ENCODE measurements around the gene SYTL1. TPM values are rescaled to one million over a fixed set of nuclear protein-coding genes. Genes with fewer than 3 reads are reported as not detected.
A peak's percentile ranks its signal among the peaks of the same experiment; 100 is the strongest.

Gene SYTL1
- total and polyA plus RNA-seq, 3 experiments from 2014 or later: 21.9 to 124 (median 24.2) TPM

- peak overlapping the region in 2 of 8 donors; percentile 36 to 88 for H3K27ac Mint-ChIP-seq
- Histone ChIP-seq H3K36me3 (ENCODE audit: insufficient read depth, low read length) (no peaks in the 10 kb centered on the region), H3K27ac (ENCODE audit: low read depth, low read length) (no peak overlapping the region), H3K4me1 (ENCODE audit: insufficient read depth, low read length) (no peaks in the 10 kb centered on the region), H3K9me3 (ENCODE audit: low read length) (no peaks in the 10 kb centered on the region), H3K4me3 (ENCODE audit: low read length) (no peak overlapping the region), H3K27me3 (ENCODE audit: insufficient read depth, low read length, poor library complexity, severe bottlenecking) (no peaks in the 10 kb centered on the region)
- CTCF ChIA-PET: interaction anchor here (1.2 to 13.6 kb wide), 5 partner anchors 10 to 92 kb away, joined by 3 to 283 read pairs (median 8); partner anchors contain the start of gene CD164L2
- H3K4me3 Mint-ChIP-seq: no peak overlapping the region
- H3K9me3 Mint-ChIP-seq: no peaks in the 10 kb centered on the region
- H3K4me1 Mint-ChIP-seq: no peaks in the 10 kb centered on the region
- no peaks in the 10 kb centered on the region for H3K27me3 Mint-ChIP-seq
- DNase-seq: no peak
- H3K36me3 Mint-ChIP-seq: peaks cover 0 to 46% (median 9%) of the 10 kb centered on the region in 3 donors
- POLR2A ChIA-PET: interaction anchor here (0.7 kb wide), 1 partner anchor 12 kb away, joined by 11 read pairs; no protein-coding TSS in a partner anchor
Measured at GRCh38 chr1:27306892-27307761, 34.7 kb upstream of the SYTL1 start.

GRCh38 chr1:27307874-27308598 lies 33.8 kb upstream of the SYTL1 start:
- Histone ChIP-seq H3K4me1 (ENCODE audit: insufficient read depth, low read length) (no peaks in the 10 kb centered on the region), H3K9me3 (ENCODE audit: low read length) (no peaks in the 10 kb centered on the region), H3K4me3 (ENCODE audit: low read length) (no peak overlapping the region), H3K36me3 (ENCODE audit: insufficient read depth, low read length) (no peaks in the 10 kb centered on the region), H3K27me3 (ENCODE audit: insufficient read depth, low read length, poor library complexity, severe bottlenecking) (no peaks in the 10 kb centered on the region), H3K27ac (ENCODE audit: low read depth, low read length) (no peak overlapping the region)
- Mint-ChIP-seq H3K9me3 (no peaks in the 10 kb centered on the region), H3K27me3 (no peaks in the 10 kb centered on the region), H3K4me1 (no peaks in the 10 kb centered on the region), H3K36me3 (peaks cover 0 to 38% (median 8%) of the 10 kb centered on the region in 3 donors), H3K4me3 (no peak overlapping the region), H3K27ac (peak overlapping the region in 1 of 8 donors; percentile 36)
- ChIA-PET CTCF (interaction anchor here (0.9 to 4.0 kb wide), 5 partner anchors 11 to 88 kb away, joined by 3 to 21 read pairs (median 4); partner anchors contain the start of gene CD164L2), POLR2A (no interaction called here)
- no peak for DNase-seq

- Mint-ChIP-seq H3K4me1 (no peaks in the 10 kb centered on the region), H3K27me3 (no peaks in the 10 kb centered on the region), H3K9me3 (no peaks in the 10 kb centered on the region), H3K27ac (peak overlapping the region in 2 of 8 donors; percentile 33 to 49), H3K4me3 (no peak overlapping the region), H3K36me3 (peaks cover 0 to 3% (median 0%) of the 10 kb centered on the region in 3 donors)
- POLR2A ChIA-PET: no interaction called here
- H3K27ac ChIP-seq (ENCODE audit: low read depth, low read length): no peak overlapping the region
- CTCF ChIA-PET: interaction anchor here (1.0 to 1.8 kb wide), 2 partner anchors 14 to 18 kb away, joined by 3 to 7 read pairs; no protein-coding TSS in a partner anchor
- no peaks in the 10 kb centered on the region for H3K27me3 ChIP-seq (ENCODE audit: insufficient read depth, low read length, poor library complexity, severe bottlenecking)
- no peak for DNase-seq
- no peaks in the 10 kb centered on the region for H3K36me3 ChIP-seq (ENCODE audit: insufficient read depth, low read length)
- H3K9me3 ChIP-seq (ENCODE audit: low read length): no peaks in the 10 kb centered on the region
- no peaks in the 10 kb centered on the region for H3K4me1 ChIP-seq (ENCODE audit: insufficient read depth, low read length)
- no peak overlapping the region for H3K4me3 ChIP-seq (ENCODE audit: low read length)
Measured at GRCh38 chr1:27314169-27314568, 27.7 kb upstream of the SYTL1 start.

GRCh38 chr1:27314737-27315136 lies 27.1 kb upstream of the SYTL1 start:
- DNase-seq: no peak
- H3K27me3 Mint-ChIP-seq: peaks cover 0 to 2% of the 10 kb centered on the region in 2 donors
- ChIA-PET POLR2A (no interaction called here), CTCF (no interaction called here)
- Histone ChIP-seq H3K9me3 (ENCODE audit: low read length) (no peaks in the 10 kb centered on the region), H3K27me3 (ENCODE audit: insufficient read depth, low read length, poor library complexity, severe bottlenecking) (peaks cover 1% of the 10 kb centered on the region), H3K4me3 (ENCODE audit: low read length) (no peak overlapping the region), H3K27ac (ENCODE audit: low read depth, low read length) (no peak overlapping the region), H3K36me3 (ENCODE audit: insufficient read depth, low read length) (no peaks in the 10 kb centered on the region), H3K4me1 (ENCODE audit: insufficient read depth, low read length) (no peaks in the 10 kb centered on the region)
- H3K36me3 Mint-ChIP-seq: peaks cover 0 to 3% (median 0%) of the 10 kb centered on the region in 3 donors
- H3K27ac Mint-ChIP-seq: no peak overlapping the region
- no peaks in the 10 kb centered on the region for H3K4me1 Mint-ChIP-seq
- H3K9me3 Mint-ChIP-seq: no peaks in the 10 kb centered on the region
- no peak overlapping the region for H3K4me3 Mint-ChIP-seq

GRCh38 chr1:27316860-27317259 lies 25.0 kb upstream of the SYTL1 start:
- Mint-ChIP-seq H3K27ac (no peak overlapping the region), H3K36me3 (no peaks in the 10 kb centered on the region), H3K4me3 (no peak overlapping the region), H3K27me3 (peaks cover 4% of the 10 kb centered on the region in 2 donors), H3K9me3 (no peaks in the 10 kb centered on the region), H3K4me1 (peaks cover 3 to 8% (median 3%) of the 10 kb centered on the region in 3 donors)
- ChIA-PET CTCF (interaction anchor here (1.9 kb wide), 1 partner anchor 70 kb away, joined by 5 read pairs; no protein-coding TSS in a partner anchor), POLR2A (no interaction called here)
- Histone ChIP-seq H3K4me1 (ENCODE audit: insufficient read depth, low read length) (peaks cover 7% of the 10 kb centered on the region), H3K36me3 (ENCODE audit: insufficient read depth, low read length) (no peaks in the 10 kb centered on the region), H3K4me3 (ENCODE audit: low read length) (no peak overlapping the region), H3K9me3 (ENCODE audit: low read length) (no peaks in the 10 kb centered on the region), H3K27me3 (ENCODE audit: insufficient read depth, low read length, poor library complexity, severe bottlenecking) (peaks cover 9% of the 10 kb centered on the region), H3K27ac (ENCODE audit: low read depth, low read length) (no peak overlapping the region)
- no peak for DNase-seq

GRCh38 chr1:27318136-27318535 lies 23.7 kb upstream of the SYTL1 start:
- Histone ChIP-seq H3K4me1 (ENCODE audit: insufficient read depth, low read length) (peaks cover 13% of the 10 kb centered on the region), H3K36me3 (ENCODE audit: insufficient read depth, low read length) (no peaks in the 10 kb centered on the region), H3K4me3 (ENCODE audit: low read length) (no peak overlapping the region), H3K27me3 (ENCODE audit: insufficient read depth, low read length, poor library complexity, severe bottlenecking) (peaks cover 9% of the 10 kb centered on the region), H3K9me3 (ENCODE audit: low read length) (no peaks in the 10 kb centered on the region), H3K27ac (ENCODE audit: low read depth, low read length) (no peak overlapping the region)
- Mint-ChIP-seq H3K4me3 (no peak overlapping the region), H3K9me3 (no peaks in the 10 kb centered on the region), H3K27ac (peak overlapping the region in 1 of 8 donors; percentile 9), H3K27me3 (peaks cover 4% of the 10 kb centered on the region in 2 donors), H3K36me3 (peaks cover 0 to 10% (median 0%) of the 10 kb centered on the region in 3 donors), H3K4me1 (peaks cover 11 to 21% (median 13%) of the 10 kb centered on the region in 3 donors)
- no peak for DNase-seq
- ChIA-PET CTCF (interaction anchor here (1.0 to 2.0 kb wide), 4 partner anchors 18 to 68 kb away, joined by 3 to 8 read pairs (median 5); no protein-coding TSS in a partner anchor), POLR2A (interaction anchor here (0.6 kb wide), 2 partner anchors 28 to 400 kb away, joined by 3 read pairs; no protein-coding TSS in a partner anchor)

GRCh38 chr1:27318596-27318995 lies 23.2 kb upstream of the SYTL1 start:
- Histone ChIP-seq H3K27ac (ENCODE audit: low read depth, low read length) (no peak overlapping the region), H3K9me3 (ENCODE audit: low read length) (no peaks in the 10 kb centered on the region), H3K4me1 (ENCODE audit: insufficient read depth, low read length) (peaks cover 18% of the 10 kb centered on the region), H3K27me3 (ENCODE audit: insufficient read depth, low read length, poor library complexity, severe bottlenecking) (peaks cover 9% of the 10 kb centered on the region), H3K4me3 (ENCODE audit: low read length) (no peak overlapping the region), H3K36me3 (ENCODE audit: insufficient read depth, low read length) (no peaks in the 10 kb centered on the region)
- H3K27ac Mint-ChIP-seq: no peak overlapping the region
- H3K36me3 Mint-ChIP-seq: peaks cover 0 to 10% (median 0%) of the 10 kb centered on the region in 3 donors
- H3K9me3 Mint-ChIP-seq: no peaks in the 10 kb centered on the region
- POLR2A ChIA-PET: interaction anchor here (0.6 to 1.3 kb wide), 3 partner anchors 12 to 46 kb away, joined by 3 to 11 read pairs (median 3); no protein-coding TSS in a partner anchor
- peaks cover 4% of the 10 kb centered on the region in 2 donors for H3K27me3 Mint-ChIP-seq
- H3K4me3 Mint-ChIP-seq: no peak overlapping the region
- CTCF ChIA-PET: interaction anchor here (1.0 to 2.0 kb wide), 4 partner anchors 18 to 68 kb away, joined by 3 to 8 read pairs (median 5); no protein-coding TSS in a partner anchor
- no peak for DNase-seq
- peaks cover 15 to 24% (median 18%) of the 10 kb centered on the region in 3 donors for H3K4me1 Mint-ChIP-seq
